ENCODE measurements around the gene CCDC93.

The CCDC93 gene

GRCh38 chr2:117953231-117953630 lies 60.6 kb downstream of the CCDC93 start:
- TF ChIP-seq MYC (IDR thresholded peaks at IDR 0.05; ENCODE audit: low read depth, low read length): no peak
- TF ChIP-seq CTCF (IDR thresholded peaks at IDR 0.05; ENCODE audit: low read depth, low read length): no peak
- TF ChIP-seq MAX (IDR thresholded peaks at IDR 0.05; ENCODE audit: low read depth, low read length): no peak
- no peak for TF ChIP-seq POLR2A (IDR thresholded peaks at IDR 0.05; ENCODE audit: extremely low read depth, insufficient read length)
- H3K4me3 ChIP-seq (ENCODE audit: low read depth, low read length): no peak overlapping the region
- DNase-seq (ENCODE audit: low read depth): no peak

GRCh38 chr2:117952701-117953100 lies 61.2 kb downstream of the CCDC93 start:
- TF ChIP-seq POLR2A (IDR thresholded peaks at IDR 0.05; ENCODE audit: extremely low read depth, insufficient read length) (no peak), MAX (IDR thresholded peaks at IDR 0.05; ENCODE audit: low read depth, low read length) (no peak), CTCF (IDR thresholded peaks at IDR 0.05; ENCODE audit: low read depth, low read length) (no peak), MYC (IDR thresholded peaks at IDR 0.05; ENCODE audit: low read depth, low read length) (no peak)

GRCh38 chr2:117952228-117952627 lies 61.6 kb downstream of the CCDC93 start:
- DNase-seq (ENCODE audit: low read depth): no peak
- TF ChIP-seq CTCF (IDR thresholded peaks at IDR 0.05; ENCODE audit: low read depth, low read length) (no peak), MYC (IDR thresholded peaks at IDR 0.05; ENCODE audit: low read depth, low read length) (no peak), MAX (IDR thresholded peaks at IDR 0.05; ENCODE audit: low read depth, low read length) (no peak), POLR2A (IDR thresholded peaks at IDR 0.05; ENCODE audit: extremely low read depth, insufficient read length) (no peak)
- no peak overlapping the region for H3K4me3 ChIP-seq (ENCODE audit: low read depth, low read length)

More at GRCh38 chr2:117952701-117953100, 61.2 kb downstream of the CCDC93 start:
- DNase-seq (ENCODE audit: low read depth): no peak
- H3K4me3 ChIP-seq (ENCODE audit: low read depth, low read length): no peak overlapping the region

GRCh38 chr2:117949806-117950205 lies 64.1 kb downstream of the CCDC93 start:
- no peak for TF ChIP-seq MAX (IDR thresholded peaks at IDR 0.05; ENCODE audit: low read depth, low read length)
- TF ChIP-seq CTCF (IDR thresholded peaks at IDR 0.05; ENCODE audit: low read depth, low read length): no peak
- no peak for TF ChIP-seq MYC (IDR thresholded peaks at IDR 0.05; ENCODE audit: low read depth, low read length)
- no peak for TF ChIP-seq POLR2A (IDR thresholded peaks at IDR 0.05; ENCODE audit: extremely low read depth, insufficient read length)
- no peak for DNase-seq (ENCODE audit: low read depth)

GRCh38 chr2:117948615-117949014 lies 65.3 kb downstream of the CCDC93 start:
- H3K4me3 ChIP-seq (ENCODE audit: low read depth, low read length): no peak overlapping the region
- no peak for DNase-seq (ENCODE audit: low read depth)
- TF ChIP-seq CTCF (IDR thresholded peaks at IDR 0.05; ENCODE audit: low read depth, low read length): no peak
- no peak for TF ChIP-seq MYC (IDR thresholded peaks at IDR 0.05; ENCODE audit: low read depth, low read length)
- no peak for TF ChIP-seq POLR2A (IDR thresholded peaks at IDR 0.05; ENCODE audit: extremely low read depth, insufficient read length)
- no peak for TF ChIP-seq MAX (IDR thresholded peaks at IDR 0.05; ENCODE audit: low read depth, low read length)

More at GRCh38 chr2:117949806-117950205, 64.1 kb downstream of the CCDC93 start:
- no peak overlapping the region for H3K4me3 ChIP-seq (ENCODE audit: low read depth, low read length)
